Measurements from ENCODE around the gene UQCC5. TPM values are rescaled to one million over a fixed set of nuclear protein-coding genes. Genes with fewer than 3 reads are reported as not detected.

UQCC5 gene
- total RNA-seq, 4 donors from 2014 or later = 1.7 to 7.7 (median 4.1) TPM

DNA sequence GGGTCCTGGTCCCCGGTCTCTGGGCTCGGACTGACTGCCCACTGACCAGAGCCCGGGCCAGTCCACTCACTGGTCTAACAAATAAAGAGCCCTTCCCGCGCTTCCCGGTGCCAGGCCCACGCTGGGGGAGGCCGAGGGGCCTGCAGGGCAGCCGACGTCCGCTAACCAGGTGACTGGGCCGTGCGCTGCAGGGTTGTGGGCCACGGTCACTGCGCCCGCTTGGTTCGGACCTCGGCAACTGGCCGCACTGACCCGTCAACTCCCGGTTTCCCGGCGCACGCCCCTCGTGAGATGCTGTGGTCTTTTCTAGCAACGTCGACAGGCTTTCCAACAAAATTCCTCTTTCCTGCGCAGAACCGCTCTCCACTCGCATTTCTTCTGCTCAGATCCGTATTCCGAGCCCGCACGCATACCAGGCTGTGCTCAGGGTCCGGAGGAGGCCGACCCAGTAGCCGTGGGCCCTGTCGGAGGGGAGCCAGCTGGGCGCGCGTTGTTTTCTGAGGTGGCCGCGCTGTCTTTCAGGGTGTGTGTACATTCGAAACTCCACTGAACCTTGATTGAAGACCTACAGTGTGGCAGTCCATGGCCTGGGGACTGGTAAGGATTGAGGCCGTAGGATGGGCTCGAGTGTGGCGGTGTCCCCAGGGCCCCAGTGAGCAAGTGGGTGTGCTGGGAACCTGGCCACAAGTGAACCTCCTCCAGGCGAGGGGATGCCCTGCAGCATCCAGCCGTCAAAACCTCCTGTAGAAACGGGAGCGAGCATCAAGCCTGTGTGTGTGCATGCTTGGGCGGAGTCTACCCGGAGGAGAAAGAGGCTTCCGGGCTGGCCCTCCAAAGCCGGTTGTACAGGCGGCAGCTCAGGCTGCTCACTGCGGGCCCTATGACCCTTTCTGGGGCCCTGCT is 1.9 kb upstream of the UQCC5 start:
- peaks cover 4 to 42% (median 20%) of the 10 kb centered on the region in 4 donors for H3K4me1 ChIP-seq
- H3K36me3 ChIP-seq = no peaks in the 10 kb centered on the region
- peak in 2 of 3 donors; percentile 48 to 55 for DNase-seq
- H3K27me3 ChIP-seq = no peaks in the 10 kb centered on the region
- peak overlapping the region; percentile 49 to 76 (median 66) for H3K4me3 ChIP-seq
- no peaks in the 10 kb centered on the region for H3K9me3 ChIP-seq
- H3K27ac ChIP-seq = peak overlapping the region; percentile 60 to 71 (median 64)
- no peak for TF ChIP-seq POLR2A (IDR thresholded peaks at IDR 0.05)
- TF ChIP-seq, protein P1, sequence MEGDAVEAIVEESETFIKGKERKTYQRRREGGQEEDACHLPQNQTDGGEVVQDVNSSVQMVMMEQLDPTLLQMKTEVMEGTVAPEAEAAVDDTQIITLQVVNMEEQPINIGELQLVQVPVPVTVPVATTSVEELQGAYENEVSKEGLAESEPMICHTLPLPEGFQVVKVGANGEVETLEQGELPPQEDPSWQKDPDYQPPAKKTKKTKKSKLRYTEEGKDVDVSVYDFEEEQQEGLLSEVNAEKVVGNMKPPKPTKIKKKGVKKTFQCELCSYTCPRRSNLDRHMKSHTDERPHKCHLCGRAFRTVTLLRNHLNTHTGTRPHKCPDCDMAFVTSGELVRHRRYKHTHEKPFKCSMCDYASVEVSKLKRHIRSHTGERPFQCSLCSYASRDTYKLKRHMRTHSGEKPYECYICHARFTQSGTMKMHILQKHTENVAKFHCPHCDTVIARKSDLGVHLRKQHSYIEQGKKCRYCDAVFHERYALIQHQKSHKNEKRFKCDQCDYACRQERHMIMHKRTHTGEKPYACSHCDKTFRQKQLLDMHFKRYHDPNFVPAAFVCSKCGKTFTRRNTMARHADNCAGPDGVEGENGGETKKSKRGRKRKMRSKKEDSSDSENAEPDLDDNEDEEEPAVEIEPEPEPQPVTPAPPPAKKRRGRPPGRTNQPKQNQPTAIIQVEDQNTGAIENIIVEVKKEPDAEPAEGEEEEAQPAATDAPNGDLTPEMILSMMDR (IDR thresholded peaks at IDR 0.05) = no peak

DNA sequence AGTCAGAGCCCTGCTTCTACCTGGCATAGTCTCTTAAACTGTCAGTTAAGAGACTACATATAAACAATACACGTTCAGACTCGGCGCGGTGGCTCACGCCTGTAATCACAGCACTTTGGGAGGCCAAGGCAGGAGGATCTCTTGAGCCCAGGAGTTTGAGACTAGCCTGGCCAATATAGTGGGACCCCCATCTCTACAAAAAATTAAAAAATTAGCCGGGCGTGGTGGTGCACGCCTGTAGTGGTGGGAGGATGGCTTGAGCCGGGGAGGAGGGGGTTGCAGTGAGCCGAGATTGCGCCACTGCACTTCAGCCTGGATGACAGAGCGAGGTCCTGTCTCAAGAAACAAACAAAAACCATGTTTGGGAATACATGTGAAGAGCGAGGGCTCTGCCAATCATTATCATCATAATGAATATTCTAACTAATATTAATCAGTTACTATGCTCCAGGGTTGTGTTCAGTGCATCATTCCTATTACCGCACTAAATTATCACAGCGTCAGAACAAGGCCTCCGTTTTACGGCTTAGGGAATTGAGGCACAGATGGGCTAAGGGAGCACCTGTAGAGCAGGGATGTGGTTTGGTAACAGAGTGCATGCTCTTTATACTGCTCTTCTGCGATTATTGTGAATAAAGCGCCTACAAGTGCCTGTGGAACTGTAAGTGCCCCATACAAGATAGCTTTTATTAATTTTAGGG is 844 bp upstream of the UQCC5 start:
- Histone ChIP-seq H3K27ac (peak overlapping the region in 3 of 4 donors; percentile 26 to 75 (median 26)), H3K27me3 (no peaks in the 10 kb centered on the region), H3K9me3 (no peaks in the 10 kb centered on the region), H3K4me1 (peaks cover 4 to 42% (median 20%) of the 10 kb centered on the region in 4 donors), H3K36me3 (peaks cover 0 to 3% (median 0%) of the 10 kb centered on the region in 3 donors), H3K4me3 (peak overlapping the region; percentile 37 to 63 (median 60))
- peak in 1 of 3 donors; percentile 45 for DNase-seq
- no peak for TF ChIP-seq POLR2A (IDR thresholded peaks at IDR 0.05)
- TF ChIP-seq, protein P1 (IDR thresholded peaks at IDR 0.05) = no peak

DNA sequence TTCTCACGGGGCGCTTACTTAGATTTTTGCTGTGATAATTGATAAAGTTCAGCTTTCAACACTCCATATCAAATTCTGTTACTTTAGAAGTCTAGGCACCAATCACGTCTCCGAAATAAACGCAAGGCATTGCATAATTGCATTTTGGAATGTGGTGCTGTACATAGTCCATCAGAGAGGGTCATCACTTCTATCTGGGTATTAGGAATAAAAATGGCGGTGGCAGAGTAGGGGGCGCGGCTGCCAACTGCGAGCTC is 365 bp upstream of the UQCC5 start:
- no peak for DNase-seq
- H3K27ac ChIP-seq = peak overlapping the region in 3 of 4 donors; percentile 26 to 75 (median 26)
- peaks cover 4 to 42% (median 20%) of the 10 kb centered on the region in 4 donors for H3K4me1 ChIP-seq
- peak overlapping the region; percentile 37 to 63 (median 60) for H3K4me3 ChIP-seq
- no peak for TF ChIP-seq POLR2A (IDR thresholded peaks at IDR 0.05)
- TF ChIP-seq, protein P1 (IDR thresholded peaks at IDR 0.05) = no peak
- H3K36me3 ChIP-seq = peaks cover 0 to 8% (median 0%) of the 10 kb centered on the region in 3 donors
- no peaks in the 10 kb centered on the region for H3K27me3 ChIP-seq
- H3K9me3 ChIP-seq = no peaks in the 10 kb centered on the region

DNA sequence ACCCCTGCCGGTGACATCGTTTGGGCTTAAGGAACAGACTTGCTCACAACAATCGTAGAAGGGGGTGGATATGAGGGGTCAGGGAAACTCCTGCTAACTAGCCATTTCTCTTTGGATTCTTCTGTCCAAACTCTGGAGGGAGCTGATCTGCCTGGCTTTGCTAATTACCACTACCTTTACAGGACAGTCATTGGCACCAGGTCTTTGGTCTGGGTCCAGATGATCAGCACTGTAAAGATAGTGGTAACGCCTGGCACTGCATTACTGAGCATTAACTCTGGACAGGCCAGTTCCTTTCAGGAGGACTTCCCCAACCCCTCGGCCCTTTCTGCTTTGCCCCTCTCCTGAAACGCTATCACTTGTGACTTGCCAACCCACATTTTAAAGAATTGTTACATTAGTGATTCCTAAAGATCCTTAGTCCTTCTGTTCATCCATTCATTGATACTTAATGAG is 788 bp downstream of the UQCC5 start:
- peak overlapping the region; percentile 75 to 89 (median 84) for H3K27ac ChIP-seq
- peak overlapping the region; percentile 60 to 73 (median 62) for H3K4me3 ChIP-seq
- H3K4me1 ChIP-seq = peaks cover 4 to 42% (median 18%) of the 10 kb centered on the region in 4 donors
- no peak for DNase-seq
- no peaks in the 10 kb centered on the region for H3K9me3 ChIP-seq
- TF ChIP-seq, protein P1 (IDR thresholded peaks at IDR 0.05) = peak in 2 of 6 experiments; percentile 17 to 22
- TF ChIP-seq POLR2A (IDR thresholded peaks at IDR 0.05) = no peak
- peaks cover 0 to 12% (median 0%) of the 10 kb centered on the region in 3 donors for H3K36me3 ChIP-seq
- no peaks in the 10 kb centered on the region for H3K27me3 ChIP-seq

DNA sequence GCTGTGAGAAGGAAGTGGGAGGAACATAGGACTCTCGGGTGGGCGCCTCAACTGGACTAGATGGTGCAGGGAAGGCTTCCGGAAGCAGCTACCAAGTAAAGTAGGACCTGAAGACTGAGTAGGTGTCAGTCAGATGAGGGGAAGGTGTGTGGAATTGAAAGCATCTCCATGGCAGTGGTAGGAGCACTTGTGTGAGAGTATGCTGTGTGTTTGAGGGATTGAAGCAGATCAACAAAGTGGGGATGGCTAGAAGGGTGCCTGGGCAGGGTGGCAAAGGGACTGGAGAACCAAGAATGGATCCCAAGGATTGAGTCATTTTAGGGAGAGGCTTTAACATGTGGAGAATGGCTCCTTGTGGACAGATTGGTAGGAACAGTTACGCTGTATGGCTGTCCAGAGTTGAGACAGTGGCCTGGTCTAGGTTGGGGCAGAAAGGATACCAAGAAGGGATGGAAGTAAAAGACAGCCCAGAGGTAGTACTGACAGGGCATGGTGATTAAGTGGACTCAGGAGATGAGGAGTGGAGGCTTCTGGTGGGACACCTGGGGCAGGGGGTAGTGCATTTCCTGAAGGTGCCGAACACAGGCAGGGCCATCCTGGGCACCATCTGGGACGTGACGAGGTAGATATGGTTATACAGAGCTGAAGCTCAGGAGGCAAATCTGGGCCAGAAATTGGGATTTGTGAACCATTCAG is 1.5 kb downstream of the UQCC5 start:
- H3K36me3 ChIP-seq = peaks cover 0 to 12% (median 0%) of the 10 kb centered on the region in 3 donors
- TF ChIP-seq, protein P1 (IDR thresholded peaks at IDR 0.05) = no peak
- no peak for TF ChIP-seq POLR2A (IDR thresholded peaks at IDR 0.05)
- peaks cover 4 to 37% (median 12%) of the 10 kb centered on the region in 4 donors for H3K4me1 ChIP-seq
- peak overlapping the region in 3 of 4 donors; percentile 82 to 89 (median 85) for H3K27ac ChIP-seq
- H3K9me3 ChIP-seq = no peaks in the 10 kb centered on the region
- no peak for DNase-seq
- H3K27me3 ChIP-seq = no peaks in the 10 kb centered on the region
- peak overlapping the region; percentile 60 to 73 (median 62) for H3K4me3 ChIP-seq

Data from Peyer's patch (tissue), 4 donors.